OCI-LY1 (cell line): ENCODE measurements around the gene C10orf95.

ENCODE experiments used
- H2AFZ ChIP-seq: fragments of 200-600 bp; sonication (generic), shearing (Covaris generic); 2 replicates; pipeline ENCODE4 v1.6.0; 2014; ENCODE audit warnings: antibody characterized with exemption, mild to moderate bottlenecking, low read length
- H3F3A ChIP-seq: fragments of 200-600 bp; sonication (generic), shearing (Covaris generic); 2 replicates; pipeline ENCODE4 v1.6.0; 2014; ENCODE audit warnings: mild to moderate bottlenecking, antibody characterized with exemption, low read length, moderate library complexity; ENCODE audit not compliant: insufficient read depth
- H3K27ac ChIP-seq: fragments of 200-600 bp; sonication (generic); 2 replicates; pipeline ENCODE4 v1.5.1; 2014; ENCODE audit warnings: low read length, mixed run types, mild to moderate bottlenecking, low read depth; ENCODE audit not compliant: poor library complexity, severe bottlenecking
- H3K27me3 ChIP-seq: fragments of 200-600 bp; sonication (generic); 2 replicates; pipeline ENCODE4 v1.6.0; 2014; ENCODE audit warnings: antibody characterized with exemption, mild to moderate bottlenecking, low read length, moderate library complexity; ENCODE audit not compliant: insufficient read depth
- H3K36me3 ChIP-seq: fragments of 200-600 bp; sonication (generic); 2 replicates; pipeline ENCODE4 v1.6.1; 2014; ENCODE audit warnings: mild to moderate bottlenecking, antibody characterized with exemption, low read length, moderate library complexity, mixed read lengths; ENCODE audit not compliant: insufficient read depth
- H3K4me1 ChIP-seq: fragments of 200-600 bp; sonication (generic); 2 replicates; pipeline ENCODE4 v1.5.1; 2014; ENCODE audit warnings: mild to moderate bottlenecking, low read length, moderate library complexity; ENCODE audit not compliant: insufficient read depth, severe bottlenecking
- H3K4me2 ChIP-seq: fragments of 200-600 bp; sonication (generic), shearing (Covaris generic); 2 replicates; pipeline ENCODE4 v1.6.1; 2014; ENCODE audit warnings: low read length
- H3K4me3 ChIP-seq: fragments of 200-600 bp; sonication (generic); 2 replicates; pipeline ENCODE4 v1.5.1; 2014; ENCODE audit warnings: low read length, low read depth, mild to moderate bottlenecking, mixed read lengths; ENCODE audit not compliant: poor library complexity, severe bottlenecking
- H3K79me2 ChIP-seq: fragments of 200-600 bp; shearing (Covaris generic); 2 replicates; pipeline ENCODE4 v1.6.1; 2016; ENCODE audit warnings: mixed run types, low read length, mixed read lengths; ENCODE audit not compliant: insufficient read depth
- H3K9ac ChIP-seq: fragments of 200-600 bp; sonication (generic), shearing (Covaris generic); 2 replicates; pipeline ENCODE4 v1.6.1; 2014; ENCODE audit warnings: mild to moderate bottlenecking, low read length, mixed read lengths
- H3K9me2 ChIP-seq: fragments of 200-600 bp; sonication (generic), shearing (Covaris generic); 2 replicates; pipeline ENCODE4 v1.6.1; 2014; ENCODE audit warnings: low read depth, mild to moderate bottlenecking, low read length, mixed read lengths
- H3K9me3 ChIP-seq: fragments of 200-600 bp; shearing (Covaris generic); 2 replicates; pipeline ENCODE4 v1.6.1; 2014; ENCODE audit warnings: low read length, mixed read lengths
- H4K20me1 ChIP-seq: fragments of 200-600 bp; sonication (generic), shearing (Covaris generic); 2 replicates; pipeline ENCODE4 v1.6.0; 2016; ENCODE audit warnings: mild to moderate bottlenecking, low read length; ENCODE audit not compliant: insufficient read depth
- EZH2 ChIP-seq: fragments of 200-600 bp; sonication (generic), shearing (Covaris generic); IDR thresholded peaks from 2 replicates; pipeline ENCODE4 v1.8.0; 2017; ENCODE audit warnings: borderline replicate concordance, mixed run types, mild to moderate bottlenecking, antibody characterized with exemption, low read length, moderate library complexity, mixed read lengths
- TF ChIP-seq, protein P1 (sequence below): fragments of 200-600 bp; sonication (generic), shearing (Covaris generic); IDR thresholded peaks from 2 replicates; pipeline ENCODE4 v1.5.1; 2017; ENCODE audit warnings: mild to moderate bottlenecking, antibody characterized with exemption, low read length, moderate library complexity, mixed read lengths

The C10orf95 gene

DNA sequence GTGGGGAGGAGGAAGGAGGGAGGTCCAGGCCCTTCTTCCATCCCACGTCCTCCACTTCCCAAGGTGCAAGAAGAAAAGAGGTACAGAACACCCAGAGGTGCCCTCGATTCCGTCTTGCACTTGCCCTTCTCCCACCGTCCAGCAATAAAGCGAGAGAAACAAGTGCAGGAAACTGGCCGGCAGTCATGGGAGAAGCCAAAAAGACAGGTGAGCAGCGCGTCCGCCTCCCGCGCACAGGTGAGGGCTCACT lies 1.3 kb downstream of the C10orf95 start:
- Histone ChIP-seq H3K9me3 (no peaks in the 10 kb centered on the region), H3K9me2 (no peaks in the 10 kb centered on the region), H3K36me3 (peaks cover 7% of the 10 kb centered on the region; the same call in 1 of the 2 replicates), H3K9ac (peak overlapping the region; percentile 86), H3K27me3 (no peaks in the 10 kb centered on the region), H3K4me3 (peak overlapping the region; percentile 70), H3K27ac (peak overlapping the region; percentile 81), H4K20me1 (no peaks in the 10 kb centered on the region), H2AFZ (no peak overlapping the region), H3K79me2 (0 out of 2 replicates have a peak, but pooled peaks cover 5% of the 10 kb centered on the region), H3K4me2 (peak overlapping the region; percentile 77), H3F3A (no peaks in the 10 kb centered on the region), H3K4me1 (peaks cover 22% of the 10 kb centered on the region)
- no peak for TF ChIP-seq EZH2
- TF ChIP-seq, protein P1, sequence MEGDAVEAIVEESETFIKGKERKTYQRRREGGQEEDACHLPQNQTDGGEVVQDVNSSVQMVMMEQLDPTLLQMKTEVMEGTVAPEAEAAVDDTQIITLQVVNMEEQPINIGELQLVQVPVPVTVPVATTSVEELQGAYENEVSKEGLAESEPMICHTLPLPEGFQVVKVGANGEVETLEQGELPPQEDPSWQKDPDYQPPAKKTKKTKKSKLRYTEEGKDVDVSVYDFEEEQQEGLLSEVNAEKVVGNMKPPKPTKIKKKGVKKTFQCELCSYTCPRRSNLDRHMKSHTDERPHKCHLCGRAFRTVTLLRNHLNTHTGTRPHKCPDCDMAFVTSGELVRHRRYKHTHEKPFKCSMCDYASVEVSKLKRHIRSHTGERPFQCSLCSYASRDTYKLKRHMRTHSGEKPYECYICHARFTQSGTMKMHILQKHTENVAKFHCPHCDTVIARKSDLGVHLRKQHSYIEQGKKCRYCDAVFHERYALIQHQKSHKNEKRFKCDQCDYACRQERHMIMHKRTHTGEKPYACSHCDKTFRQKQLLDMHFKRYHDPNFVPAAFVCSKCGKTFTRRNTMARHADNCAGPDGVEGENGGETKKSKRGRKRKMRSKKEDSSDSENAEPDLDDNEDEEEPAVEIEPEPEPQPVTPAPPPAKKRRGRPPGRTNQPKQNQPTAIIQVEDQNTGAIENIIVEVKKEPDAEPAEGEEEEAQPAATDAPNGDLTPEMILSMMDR: no peak

DNA sequence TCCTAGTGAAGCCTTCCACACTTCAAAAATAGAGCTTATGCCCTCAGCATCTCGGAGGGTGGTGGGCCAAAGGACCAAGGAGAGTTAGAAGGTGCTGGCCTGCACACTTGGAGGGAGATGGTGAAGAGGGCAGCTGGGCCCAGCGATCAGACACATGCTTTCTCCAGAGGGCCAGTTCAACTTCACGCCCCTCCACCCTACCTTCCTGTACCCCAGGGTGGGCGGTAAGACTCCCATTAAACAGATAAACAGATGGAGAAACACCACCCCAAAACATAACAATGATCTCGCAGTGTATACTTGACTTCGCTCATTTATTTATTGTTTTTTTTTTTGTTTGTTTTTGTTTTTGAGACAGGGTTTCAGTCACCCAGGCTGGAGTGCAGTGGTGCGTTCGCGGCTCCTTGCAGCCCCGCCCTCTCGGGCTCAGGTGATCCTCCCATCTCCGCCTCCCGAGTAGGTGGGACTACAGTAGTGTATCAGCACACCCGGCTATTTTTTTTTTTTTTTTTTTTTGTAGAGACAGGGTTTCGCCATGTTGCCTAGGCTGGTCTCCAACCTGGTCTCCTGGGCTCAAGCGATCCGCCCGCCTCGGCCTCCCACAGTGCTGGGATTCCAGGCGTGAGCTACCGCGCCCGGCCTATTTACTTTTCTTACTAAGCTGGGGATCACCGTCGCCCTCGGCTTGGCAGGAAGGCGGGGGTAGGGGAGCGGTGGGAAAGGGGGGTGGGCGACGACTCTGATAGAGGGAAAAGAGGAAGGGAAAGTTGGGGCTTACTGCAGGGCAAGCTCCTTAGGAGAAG lies 1.8 kb downstream of the C10orf95 start:
- Histone ChIP-seq H3K9me2 (no peaks in the 10 kb centered on the region), H3K27me3 (no peaks in the 10 kb centered on the region), H3F3A (no peaks in the 10 kb centered on the region), H3K4me1 (peaks cover 22% of the 10 kb centered on the region), H3K9ac (peak overlapping the region; percentile 86), H3K4me2 (peak overlapping the region; percentile 77), H3K79me2 (0 out of 2 replicates have a peak, but pooled peaks cover 5% of the 10 kb centered on the region), H2AFZ (no peak overlapping the region), H3K27ac (peak overlapping the region; percentile 81), H4K20me1 (no peaks in the 10 kb centered on the region), H3K36me3 (peaks cover 7% of the 10 kb centered on the region; the same call in 1 of the 2 replicates), H3K9me3 (no peaks in the 10 kb centered on the region), H3K4me3 (peak overlapping the region; percentile 70)
- TF ChIP-seq, protein P1: no peak
- TF ChIP-seq EZH2: no peak

DNA sequence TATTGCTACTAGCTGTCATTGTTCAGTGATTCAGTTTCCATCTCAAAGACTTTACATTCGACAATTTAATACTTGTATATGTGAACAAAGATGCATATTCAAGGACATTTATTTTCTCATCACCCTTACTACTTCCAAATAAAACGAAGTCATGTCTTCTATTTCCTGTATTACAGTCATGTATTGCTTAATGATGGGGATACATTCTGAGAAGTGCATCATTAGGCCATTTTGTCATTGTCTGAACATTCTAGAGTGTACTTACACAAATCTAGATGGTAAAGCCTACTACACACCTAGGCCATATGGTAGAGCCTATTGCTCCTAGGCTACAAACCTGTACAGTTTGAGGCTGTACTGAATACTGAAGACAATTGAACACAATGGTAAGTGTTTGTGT lies 6.5 kb downstream of the C10orf95 start:
- H3K9me2 ChIP-seq: no peaks in the 10 kb centered on the region
- no peak overlapping the region for H2AFZ ChIP-seq
- H4K20me1 ChIP-seq: no peaks in the 10 kb centered on the region
- H3K27me3 ChIP-seq: no peaks in the 10 kb centered on the region
- no peaks in the 10 kb centered on the region for H3K36me3 ChIP-seq
- H3K4me1 ChIP-seq: peaks cover 17% of the 10 kb centered on the region
- no peak overlapping the region for H3K27ac ChIP-seq
- H3K79me2 ChIP-seq: no peaks in the 10 kb centered on the region
- H3K9me3 ChIP-seq: no peaks in the 10 kb centered on the region
- no peak for TF ChIP-seq EZH2
- TF ChIP-seq, protein P1: no peak
- H3F3A ChIP-seq: no peaks in the 10 kb centered on the region
- no peak overlapping the region for H3K9ac ChIP-seq
- H3K4me2 ChIP-seq: no peak overlapping the region
- H3K4me3 ChIP-seq: no peak overlapping the region
